Osteoblast (primary cell): ENCODE measurements around the gene PKD1L1. TPM values are rescaled to one million over a fixed set of nuclear protein-coding genes. Genes with fewer than 3 reads are reported as not detected.

ENCODE experiments used
- DNase-seq: peaks from one replicate; pipeline ENCODE4 v3.0.0; 2011; ENCODE audit warnings: low spot score, mixed read lengths; ENCODE audit not compliant: insufficient read length; ENCODE audit errors: missing footprints
- H2AFZ ChIP-seq: 2 replicates; pipeline ENCODE4 v1.6.0; 2011; ENCODE audit warnings: mild to moderate bottlenecking, low read length
- H3K27ac ChIP-seq: 2 replicates; pipeline ENCODE4 v1.5.1; 2011; ENCODE audit warnings: mild to moderate bottlenecking, low read depth, low read length, moderate library complexity
- H3K27me3 ChIP-seq: 2 replicates; pipeline ENCODE4 v1.6.0; 2012; ENCODE audit warnings: mild to moderate bottlenecking, control low read depth, inconsistent platforms, low read length, moderate library complexity; ENCODE audit not compliant: insufficient read depth
- H3K36me3 ChIP-seq: 2 replicates; pipeline ENCODE4 v1.5.1; 2011; ENCODE audit warnings: mild to moderate bottlenecking, low read length, control low read depth, moderate library complexity; ENCODE audit not compliant: insufficient read depth
- H3K4me1 ChIP-seq: 2 replicates; pipeline ENCODE4 v1.5.1; 2011; ENCODE audit warnings: mild to moderate bottlenecking, low read length, control low read depth, moderate library complexity; ENCODE audit not compliant: insufficient read depth
- H3K4me2 ChIP-seq: 2 replicates; pipeline ENCODE4 v1.6.0; 2011; ENCODE audit warnings: mild to moderate bottlenecking, low read length; ENCODE audit not compliant: insufficient read depth
- H3K4me3 ChIP-seq: fragments of 200-600 bp; sonication (generic); 3 replicates; pipeline ENCODE4 v1.5.1; 2012; ENCODE audit warnings: mild to moderate bottlenecking, low read length, inconsistent platforms; ENCODE audit not compliant: insufficient read depth
- H3K79me2 ChIP-seq: 2 replicates; pipeline ENCODE4 v1.6.0; 2012; ENCODE audit warnings: mild to moderate bottlenecking, low read length, control low read depth, inconsistent platforms; ENCODE audit not compliant: insufficient read depth
- H3K9me3 ChIP-seq: 2 replicates; pipeline ENCODE4 v1.5.1; 2011; ENCODE audit warnings: low read depth, low read length, control low read depth
- H4K20me1 ChIP-seq: 2 replicates; pipeline ENCODE4 v1.6.0; 2012; ENCODE audit warnings: mild to moderate bottlenecking, low read length, control low read depth; ENCODE audit not compliant: insufficient read depth
- total RNA-seq: library from RNA; depleted of rRNA; stranded (reverse); fragments of >200 nt; gene quantifications from 2 replicates; pipeline ENCODE4 v1.2.3, GENCODE V29; 2012
- TF ChIP-seq, protein P1 (sequence below): IDR thresholded peaks from 2 replicates; pipeline ENCODE4 v1.5.1; 2011; ENCODE audit warnings: mild to moderate bottlenecking, low read depth, low read length, moderate library complexity; ENCODE audit errors: extremely low read depth

PKD1L1 gene
- total RNA-seq, 1 donor, result under 0.01 TPM

DNA sequence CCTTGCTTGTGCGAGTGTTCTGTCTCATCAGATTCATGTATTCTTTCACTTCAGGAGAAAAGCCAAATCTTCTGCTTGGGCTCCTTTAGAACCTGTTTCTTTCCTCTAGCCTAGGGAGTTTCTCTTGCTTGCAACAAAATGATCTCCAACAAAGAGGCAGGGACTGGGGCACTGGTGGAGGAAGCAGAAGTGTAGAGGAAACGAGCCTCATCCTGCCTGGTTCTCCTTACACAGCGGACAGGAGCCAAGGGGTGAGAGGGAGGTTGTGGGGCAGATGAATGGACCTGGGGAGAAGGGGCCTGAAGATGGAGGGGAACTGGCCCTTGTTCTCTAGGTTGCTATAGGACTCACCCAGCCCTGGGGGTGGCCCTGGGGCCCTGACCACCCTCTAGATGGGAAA, 141.1 kb downstream of the PKD1L1 start:
- Histone ChIP-seq H3K4me2 (no peak overlapping the region), H3K9me3 (no peaks in the 10 kb centered on the region), H3K36me3 (no peaks in the 10 kb centered on the region), H4K20me1 (no peaks in the 10 kb centered on the region), H2AFZ (peak overlapping the region; percentile 7), H3K79me2 (no peaks in the 10 kb centered on the region), H3K4me3 (no peak overlapping the region), H3K27me3 (no peaks in the 10 kb centered on the region), H3K27ac (no peak overlapping the region), H3K4me1 (no peaks in the 10 kb centered on the region)
- TF ChIP-seq, protein P1, sequence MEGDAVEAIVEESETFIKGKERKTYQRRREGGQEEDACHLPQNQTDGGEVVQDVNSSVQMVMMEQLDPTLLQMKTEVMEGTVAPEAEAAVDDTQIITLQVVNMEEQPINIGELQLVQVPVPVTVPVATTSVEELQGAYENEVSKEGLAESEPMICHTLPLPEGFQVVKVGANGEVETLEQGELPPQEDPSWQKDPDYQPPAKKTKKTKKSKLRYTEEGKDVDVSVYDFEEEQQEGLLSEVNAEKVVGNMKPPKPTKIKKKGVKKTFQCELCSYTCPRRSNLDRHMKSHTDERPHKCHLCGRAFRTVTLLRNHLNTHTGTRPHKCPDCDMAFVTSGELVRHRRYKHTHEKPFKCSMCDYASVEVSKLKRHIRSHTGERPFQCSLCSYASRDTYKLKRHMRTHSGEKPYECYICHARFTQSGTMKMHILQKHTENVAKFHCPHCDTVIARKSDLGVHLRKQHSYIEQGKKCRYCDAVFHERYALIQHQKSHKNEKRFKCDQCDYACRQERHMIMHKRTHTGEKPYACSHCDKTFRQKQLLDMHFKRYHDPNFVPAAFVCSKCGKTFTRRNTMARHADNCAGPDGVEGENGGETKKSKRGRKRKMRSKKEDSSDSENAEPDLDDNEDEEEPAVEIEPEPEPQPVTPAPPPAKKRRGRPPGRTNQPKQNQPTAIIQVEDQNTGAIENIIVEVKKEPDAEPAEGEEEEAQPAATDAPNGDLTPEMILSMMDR, result no peak
- DNase-seq, result no peak

DNA sequence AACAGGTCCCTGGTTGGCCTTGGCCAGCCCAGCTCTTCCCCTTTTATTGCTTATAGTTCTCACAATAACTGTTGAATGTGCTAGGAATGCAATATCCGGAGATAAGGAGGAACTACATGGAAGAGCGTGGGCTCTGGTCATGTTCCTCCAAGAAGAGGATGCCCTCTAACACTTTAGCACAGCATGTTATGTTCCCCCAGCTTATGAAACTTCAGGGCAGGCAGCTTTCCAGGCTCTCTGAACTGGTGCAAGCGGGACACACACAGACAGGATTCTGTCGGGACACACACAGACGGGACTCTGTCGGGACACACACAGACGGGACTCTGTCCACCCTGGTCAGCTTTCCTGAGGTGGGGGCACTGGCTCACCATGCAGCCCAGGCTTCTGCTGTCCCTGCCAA, 141.6 kb downstream of the PKD1L1 start:
- Histone ChIP-seq H2AFZ (peak overlapping the region; percentile 7), H4K20me1 (no peaks in the 10 kb centered on the region), H3K36me3 (no peaks in the 10 kb centered on the region), H3K4me2 (no peak overlapping the region), H3K27me3 (no peaks in the 10 kb centered on the region), H3K4me3 (no peak overlapping the region), H3K79me2 (no peaks in the 10 kb centered on the region), H3K27ac (no peak overlapping the region), H3K4me1 (no peaks in the 10 kb centered on the region), H3K9me3 (no peaks in the 10 kb centered on the region)
- TF ChIP-seq, protein P1, result no peak
- no peak for DNase-seq

DNA sequence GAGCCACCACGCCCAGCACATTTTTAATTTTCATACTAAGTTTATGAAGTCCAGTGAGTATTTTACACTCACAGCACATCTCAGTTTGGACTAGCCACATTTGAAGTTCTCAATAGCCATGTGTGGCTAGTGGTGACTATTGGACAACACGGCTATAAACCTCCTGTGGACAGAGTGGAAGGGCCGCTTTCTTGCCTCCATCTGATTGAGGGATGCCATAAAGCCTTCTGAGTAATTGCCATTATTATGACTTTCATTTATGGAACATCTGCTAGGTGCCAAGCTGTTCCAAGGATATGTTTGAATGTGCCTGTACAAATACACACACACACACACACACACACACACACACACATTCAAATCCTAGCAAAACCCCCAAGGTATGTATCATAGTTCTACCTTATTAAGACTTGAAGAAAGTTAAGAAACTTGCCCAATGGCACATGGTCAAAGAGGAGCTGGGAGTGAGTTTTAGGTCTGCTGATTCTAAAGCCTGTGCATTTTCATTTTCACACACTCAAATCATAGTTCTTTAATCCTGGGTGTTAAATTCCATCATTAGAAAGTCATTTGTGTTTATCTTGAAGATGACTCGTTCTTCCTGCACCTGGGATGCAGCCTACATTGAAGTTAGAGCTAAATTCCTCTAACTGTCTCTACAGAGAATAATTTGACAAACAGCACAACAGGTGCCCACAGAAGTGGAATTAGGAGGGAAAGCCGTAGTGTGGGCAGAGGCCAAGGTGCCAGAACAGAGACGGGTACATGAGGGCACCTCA, 143.3 kb downstream of the PKD1L1 start:
- H3K27ac ChIP-seq, result no peak overlapping the region
- H3K4me2 ChIP-seq, result no peak overlapping the region
- no peaks in the 10 kb centered on the region for H3K4me1 ChIP-seq
- H3K4me3 ChIP-seq, result no peak overlapping the region
- no peaks in the 10 kb centered on the region for H3K9me3 ChIP-seq
- no peak overlapping the region for H2AFZ ChIP-seq
- DNase-seq, result peak; percentile 51
- H4K20me1 ChIP-seq, result no peaks in the 10 kb centered on the region
- no peaks in the 10 kb centered on the region for H3K36me3 ChIP-seq
- TF ChIP-seq, protein P1, result no peak
- H3K27me3 ChIP-seq, result no peaks in the 10 kb centered on the region
- no peaks in the 10 kb centered on the region for H3K79me2 ChIP-seq

DNA sequence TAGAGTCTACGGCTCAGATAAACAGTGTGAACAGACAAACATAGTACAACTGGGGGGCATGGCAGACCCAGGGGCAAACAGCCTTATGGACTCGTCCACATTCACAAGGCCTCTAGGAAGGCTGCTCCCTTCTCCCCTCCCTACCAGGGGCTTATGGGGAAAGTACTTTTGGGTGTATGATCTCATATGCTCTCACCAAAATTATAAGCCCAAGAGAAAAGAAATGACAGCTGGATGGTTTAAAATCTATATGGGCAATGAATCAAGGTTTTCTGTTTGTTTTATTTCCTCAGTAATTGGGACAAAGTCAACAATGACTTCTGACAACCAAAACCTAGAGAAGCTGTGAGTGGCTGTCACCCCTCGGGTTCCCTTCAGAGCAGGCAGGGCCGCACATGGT, 144.4 kb downstream of the PKD1L1 start:
- H3K36me3 ChIP-seq, result no peaks in the 10 kb centered on the region
- no peak overlapping the region for H3K27ac ChIP-seq
- H3K4me2 ChIP-seq, result no peak overlapping the region
- no peaks in the 10 kb centered on the region for H3K4me1 ChIP-seq
- TF ChIP-seq, protein P1, result no peak
- H2AFZ ChIP-seq, result no peak overlapping the region
- H4K20me1 ChIP-seq, result no peaks in the 10 kb centered on the region
- H3K79me2 ChIP-seq, result no peaks in the 10 kb centered on the region
- no peaks in the 10 kb centered on the region for H3K9me3 ChIP-seq
- H3K4me3 ChIP-seq, result no peak overlapping the region
- no peaks in the 10 kb centered on the region for H3K27me3 ChIP-seq
- no peak for DNase-seq
